A549 (cell line): ENCODE data around the gene IDH3B. TPM values are rescaled to one million over a fixed set of nuclear protein-coding genes. Genes with fewer than 3 reads are reported as not detected.

Experiments used
- ATAC-seq, 2 experiments: fragments of 200-7000 bp in 1 of 2; fragments of >200 bp in 1 of 2; cut with Nextera tagmentation in 1 of 2; cut with Tn5 transposase in 1 of 2; 3 replicates each; pipeline versions ENCODE4 v1.8.0 to v1.9.1; 2018 to 2020; ENCODE audit warnings: mild to moderate bottlenecking in 1 of 2, moderate library complexity in 1 of 2
- CTCF ChIA-PET: fragments of 300-600 bp; sonication (Branson Sonifier 250); formaldehyde crosslinking; extraction: SDS; loops from one replicate; lab custom pipeline; 2021; ENCODE audit warnings: antibody characterized with exemption, inconsistent platforms; lab: Yijun Ruan, JAX
- POLR2A ChIA-PET: fragments of 350-600 bp; formaldehyde crosslinking; extraction: SDS; loops from one replicate; lab custom pipeline; 2021; ENCODE audit warnings: antibody characterized with exemption, inconsistent platforms; lab: Yijun Ruan, JAX
- DNase-seq, 2 experiments: peaks; one replicate each; pipeline versions ENCODE4 v3.0.0 to v3.0.0-alpha.2; 2011 to 2016; ENCODE audit warnings: low read depth in 1 of 2, low spot score in 1 of 2
- FAIRE-seq: peaks from 2 replicates; lab custom pipeline; 2011; peaks lifted over from hg19 to GRCh38; lab: Jason Lieb, UNC
- H3K27ac ChIP-seq, 2 experiments: fragments of >200 bp; sonication (Bioruptor Twin); formaldehyde crosslinking; 3 replicates each; pipeline ENCODE4 v1.5.1; 2016 to 2017
- H3K4me1 ChIP-seq: fragments of >200 bp; sonication (Bioruptor Twin); formaldehyde crosslinking; 3 replicates; pipeline ENCODE4 v1.6.1; 2016
- H3K4me2 ChIP-seq: fragments of >200 bp; sonication (Bioruptor Twin); formaldehyde crosslinking; 3 replicates; pipeline ENCODE4 v1.6.1; 2016
- H3K4me3 ChIP-seq: fragments of >200 bp; sonication (Bioruptor Twin); formaldehyde crosslinking; 3 replicates; pipeline ENCODE4 v1.5.1; 2016
- H3K9me3 ChIP-seq: fragments of >200 bp; sonication (Bioruptor Twin); formaldehyde crosslinking; 3 replicates; pipeline ENCODE4 v1.6.1; 2016
- JUNB ChIP-seq: fragments of >200 bp; sonication (Bioruptor Twin); formaldehyde crosslinking; IDR thresholded peaks from 2 replicates; pipeline ENCODE4 v1.6.1; 2016
- TFCP2L1 ChIP-seq: fragments of 250-450 bp; sonication (Bioruptor Pico); IDR thresholded peaks from 2 replicates; pipeline ENCODE4 v1.5.0; 2021; ENCODE audit warnings: mild to moderate bottlenecking
- WGBS: methylation state at CpG from one replicate; pipeline ENCODE4 v1.1.6; 2017; ENCODE audit errors: missing lambda C conversion rate; 5-methylcytosine and 5-hydroxymethylcytosine counted together
- polyA plus RNA-seq, 4 experiments: library from polyadenylated mRNA; depleted of rRNA in 3 of 4; stranded (reverse); fragments of >200 nt; fragmentation: RNase III in 1 of 4; extraction: RNeasy Plus Mini Kit Qiagen cat#74134 plus additional on column Dnase treatment in 1 of 4; gene quantifications; 2 replicates in 3 of 4; 3 replicates in 1 of 4; pipeline ENCODE4 v1.2.3, GENCODE V29; 2011 to 2017
- small RNA-seq, 6 experiments: library from RNA; depleted of rRNA; stranded (forward); fragments of <200 nt; gene quantifications; one replicate each; pipeline ENCODE3, GENCODE V24; 2012

The IDH3B gene
- polyA plus RNA-seq, 2 of the 4 experiments (the other 2 are of a cell fraction) = 154 to 200 TPM

GRCh38 chr20:2610326-2610725, 53.7 kb downstream of the IDH3B start:
- FAIRE-seq = no peak
- CTCF ChIA-PET = no interaction called here

More at GRCh38 chr20:2610326-2610725, 53.7 kb downstream of the IDH3B start:
- TF ChIP-seq JUNB (no peak), TFCP2L1 (CRISPR knock-in tag) (no peak)
- POLR2A ChIA-PET = no interaction called here
- no peak overlapping the region for H3K4me3 ChIP-seq
- no peak for DNase-seq
- no peak overlapping the region for H3K4me2 ChIP-seq
- 19% methylated on average over 6 of the region's 6 CpGs for WGBS
- peaks cover 22% of the 10 kb centered on the region for H3K9me3 ChIP-seq
- H3K4me1 ChIP-seq = no peaks in the 10 kb centered on the region
- no peak overlapping the region for H3K27ac ChIP-seq
- ATAC-seq = no peak

Small RNA genes lying within 50 kb of the gene (small RNA-seq; reads per million reads assigned to genes)
- gene SNORA51 (0 to 0.04 (median 0) reads per million in 6 experiments), gene SNORD110 (0 reads per million in 6 experiments), gene SNORD56 (0 reads per million in 6 experiments), gene SNORD57 (0 reads per million in 6 experiments), gene SNORD86 (0 reads per million in 6 experiments)

Other genes starting within 250 kb of the IDH3B start
- 486 and 557 TPM in 2 replicates for gene SNRPB, start 193.4 kb downstream of the IDH3B start, polyA plus RNA-seq (2011; rRNA removed)
- 628 to 689 TPM (median 676 TPM) in 3 replicates for gene SNRPB, start 193.4 kb downstream of the IDH3B start, polyA plus RNA-seq (2017; fragmentation: RNase III; extraction: RNeasy Plus Mini Kit Qiagen cat#74134 plus additional on column Dnase treatment)
- gene ZNF343, start 155.3 kb downstream of the IDH3B start, polyA plus RNA-seq (2011; rRNA removed) = 19.0 and 20.5 TPM in 2 replicates
- 14.0 to 15.8 TPM (median 14.0 TPM) in 3 replicates for gene ZNF343, start 155.3 kb downstream of the IDH3B start, polyA plus RNA-seq (2017; fragmentation: RNase III; extraction: RNeasy Plus Mini Kit Qiagen cat#74134 plus additional on column Dnase treatment)
- not detected in 2 replicates for gene TMC2, start 127.6 kb downstream of the IDH3B start, polyA plus RNA-seq (2011; rRNA removed)
- not detected in 3 replicates for gene TMC2, start 127.6 kb downstream of the IDH3B start, polyA plus RNA-seq (2017; fragmentation: RNase III; extraction: RNeasy Plus Mini Kit Qiagen cat#74134 plus additional on column Dnase treatment)
- 471 and 571 TPM in 2 replicates for gene NOP56, start 11.6 kb downstream of the IDH3B start, polyA plus RNA-seq (2011; rRNA removed)
- gene NOP56, start 11.6 kb downstream of the IDH3B start, polyA plus RNA-seq (2017; fragmentation: RNase III; extraction: RNeasy Plus Mini Kit Qiagen cat#74134 plus additional on column Dnase treatment) = 658 to 761 TPM (median 681 TPM) in 3 replicates
- gene EBF4, start 28.6 kb upstream of the IDH3B start, polyA plus RNA-seq (2011; rRNA removed) = 2.2 and 2.9 TPM in 2 replicates
- gene EBF4, start 28.6 kb upstream of the IDH3B start, polyA plus RNA-seq (2017; fragmentation: RNase III; extraction: RNeasy Plus Mini Kit Qiagen cat#74134 plus additional on column Dnase treatment) = 1.5 to 3.2 TPM (median 2.8 TPM) in 3 replicates
- gene CPXM1, start 136.4 kb upstream of the IDH3B start, polyA plus RNA-seq (2011; rRNA removed) = not detected in 2 replicates
- gene CPXM1, start 136.4 kb upstream of the IDH3B start, polyA plus RNA-seq (2017; fragmentation: RNase III; extraction: RNeasy Plus Mini Kit Qiagen cat#74134 plus additional on column Dnase treatment) = not detected in 3 replicates
- gene C20orf141, start 150.8 kb upstream of the IDH3B start, polyA plus RNA-seq (2011; rRNA removed) = 0.16 and 0.24 TPM in 2 replicates
- gene C20orf141, start 150.8 kb upstream of the IDH3B start, polyA plus RNA-seq (2017; fragmentation: RNase III; extraction: RNeasy Plus Mini Kit Qiagen cat#74134 plus additional on column Dnase treatment) = 0.29 to 0.56 TPM (median 0.54 TPM) in 3 replicates
- gene TMEM239, start 152.1 kb upstream of the IDH3B start, polyA plus RNA-seq (2011; rRNA removed) = not detected in 2 replicates
- gene TMEM239, start 152.1 kb upstream of the IDH3B start, polyA plus RNA-seq (2017; fragmentation: RNase III; extraction: RNeasy Plus Mini Kit Qiagen cat#74134 plus additional on column Dnase treatment) = not detected in 3 replicates
- gene PCED1A, start 176.4 kb upstream of the IDH3B start, polyA plus RNA-seq (2011; rRNA removed) = 25.7 and 31.4 TPM in 2 replicates
- 30.5 to 43.8 TPM (median 43.2 TPM) in 3 replicates for gene PCED1A, start 176.4 kb upstream of the IDH3B start, polyA plus RNA-seq (2017; fragmentation: RNase III; extraction: RNeasy Plus Mini Kit Qiagen cat#74134 plus additional on column Dnase treatment)
- gene VPS16, start 176.5 kb upstream of the IDH3B start, polyA plus RNA-seq (2011; rRNA removed) = 33.0 and 35.5 TPM in 2 replicates
- gene VPS16, start 176.5 kb upstream of the IDH3B start, polyA plus RNA-seq (2017; fragmentation: RNase III; extraction: RNeasy Plus Mini Kit Qiagen cat#74134 plus additional on column Dnase treatment) = 34.3 to 38.2 TPM (median 37.5 TPM) in 3 replicates
- gene PTPRA, start 209.3 kb upstream of the IDH3B start, polyA plus RNA-seq (2011; rRNA removed) = 74.4 and 83.2 TPM in 2 replicates
- 26.5 to 29.8 TPM (median 29.2 TPM) in 3 replicates for gene PTPRA, start 209.3 kb upstream of the IDH3B start, polyA plus RNA-seq (2017; fragmentation: RNase III; extraction: RNeasy Plus Mini Kit Qiagen cat#74134 plus additional on column Dnase treatment)